Esophagus mucosa (tissue), 1 donor: Measurements from ENCODE around the gene DHCR24. TPM values are rescaled to one million over a fixed set of nuclear protein-coding genes. Genes with fewer than 3 reads are reported as not detected.

Source experiments
- total RNA-seq: library from RNA; stranded (reverse); gene quantifications from one replicate; pipeline ENCODE4 v1.2.4, GENCODE V29; 2023
- donor health status: DM: yes; HTN: yes; CAD: no.

The DHCR24 gene
- total RNA-seq, 1 donor from 2014 or later: 530 TPM

Other genes with a start within 250 kb of the DHCR24 start
- 0.68 TPM for gene MROH7, start 245.4 kb downstream of the DHCR24 start, total RNA-seq
- 15.1 TPM for gene TTC4, start 171.3 kb downstream of the DHCR24 start, total RNA-seq
- gene PARS2, start 122.7 kb downstream of the DHCR24 start, total RNA-seq: 2.8 TPM
- gene TTC22, start 85.9 kb downstream of the DHCR24 start, total RNA-seq: 113 TPM
- 1.4 TPM for gene TMEM61, start 93.4 kb upstream of the DHCR24 start, total RNA-seq
- not detected for gene BSND, start 111.7 kb upstream of the DHCR24 start, total RNA-seq
- gene PCSK9, start 152.4 kb upstream of the DHCR24 start, total RNA-seq: 18.3 TPM